Activated CD4-positive, alpha-beta T cell treated with anti-CD3 and anti-CD28 coated beads for 36 hours (primary cell): Measurements from ENCODE around the gene PPP1R12C. TPM values are rescaled to one million over a fixed set of nuclear protein-coding genes. Genes with fewer than 3 reads are reported as not detected.

Source experiments
- ATAC-seq: fragments of 200-7000 bp; cut with Tn5 transposase; one replicate; pipeline ENCODE4 v1.10.0; 2021; ENCODE audit warnings: mild to moderate bottlenecking, moderate library complexity
- CTCF ChIA-PET: fragments of 350-600 bp; sonication (Branson Sonifier 250); formaldehyde crosslinking; loops from one replicate; lab custom pipeline; 2021; ENCODE audit warnings: antibody characterized with exemption; lab: Charles Lee
- POLR2A ChIA-PET: fragments of 350-600 bp; sonication (Branson Sonifier 250); formaldehyde crosslinking; loops from one replicate; lab custom pipeline; 2021; ENCODE audit warnings: antibody characterized with exemption, inconsistent platforms; lab: Charles Lee
- DNase-seq: peaks from one replicate; pipeline ENCODE4 v3.0.0-alpha.2; 2020
- H3K27ac Mint-ChIP-seq: one replicate; pipeline ENCODE4 v1.8.0; 2021; ENCODE audit warnings: mixed read lengths
- H3K27me3 Mint-ChIP-seq: one replicate; pipeline ENCODE4 v1.8.0; 2021; ENCODE audit warnings: mixed read lengths
- H3K36me3 Mint-ChIP-seq: one replicate; pipeline ENCODE4 v1.8.0; 2021; ENCODE audit warnings: low read depth, mixed read lengths
- H3K4me1 Mint-ChIP-seq: one replicate; pipeline ENCODE4 v1.8.0; 2021; ENCODE audit warnings: mixed read lengths
- H3K4me3 Mint-ChIP-seq: one replicate; pipeline ENCODE4 v1.8.0; 2021; ENCODE audit warnings: mild to moderate bottlenecking, moderate library complexity, mixed read lengths
- H3K9me3 Mint-ChIP-seq: one replicate; pipeline ENCODE4 v1.8.0; 2021; ENCODE audit warnings: low read depth, mixed read lengths
- intact Hi-C, 2 experiments: fragments of 100-400 bp; cut with DNase I in 1 of 2; cut with micrococcal nuclease in 1 of 2; formaldehyde crosslinking; loops; one replicate each; pipeline versions ENCODE4 v1.14.2 to v1.15.1; 2022 to 2024; cut with DNase I, micrococcal nuclease
- total RNA-seq, 2 experiments: library from RNA; stranded (reverse); gene quantifications; one replicate each; pipeline ENCODE4 v1.2.3, GENCODE V29; 2021

PPP1R12C gene
- 10 to 100 TPM; 66.1 to 69.8 TPM for total RNA-seq

DNA sequence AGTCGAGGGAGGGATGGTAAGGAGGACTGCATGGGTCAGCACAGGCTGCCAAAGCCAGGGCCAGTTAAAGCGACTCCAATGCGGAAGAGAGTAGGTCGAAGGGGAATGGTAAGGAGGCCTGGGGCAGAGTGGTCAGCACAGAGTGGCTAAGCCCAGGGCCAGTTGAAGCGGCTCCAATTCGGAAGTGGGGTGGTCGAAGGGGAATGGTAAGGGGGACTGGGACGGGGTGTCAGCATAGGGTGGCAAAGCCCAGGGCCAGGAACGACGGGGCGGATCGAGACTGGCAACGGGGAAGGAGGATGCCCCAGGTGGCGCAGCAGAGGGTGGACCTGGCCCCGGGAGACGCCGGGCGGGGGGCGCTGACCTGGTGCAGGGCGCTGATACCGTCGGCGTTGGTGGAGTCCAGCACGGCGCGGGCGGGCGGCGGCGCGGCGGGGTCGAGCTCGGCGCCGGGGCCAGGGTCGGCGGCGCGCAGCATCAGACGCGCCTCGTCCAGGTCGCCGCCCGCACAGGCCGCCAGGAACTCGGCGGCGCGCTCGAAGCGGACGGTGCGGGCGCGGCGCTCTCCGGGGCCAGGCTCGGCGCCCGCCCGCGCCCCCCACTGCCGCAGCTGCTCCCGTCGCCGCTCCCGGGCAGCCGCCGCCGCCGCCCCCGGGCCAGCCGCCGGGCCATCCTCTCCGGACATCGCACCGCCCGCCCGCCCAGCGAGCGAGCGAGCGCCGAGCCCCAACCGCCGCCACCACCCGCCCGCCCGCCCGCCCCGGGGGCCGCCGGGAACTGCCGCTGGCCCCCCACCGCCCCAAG lies at the start of gene PPP1R12C:
Gene PPP1R12C, minus strand, starts transcription at position 779 of the 804 bp plus-strand sequence. Its CDS starts 94 bp downstream, at position 685.
- ATAC-seq: peak; percentile 13
- intact Hi-C loops: loop anchor here in 1 of 2 experiments (1.0 to 10.0 kb wide), 22 partner anchors 29 to 1015 kb away; partner anchors contain the start of genes DNAAF3, EPN1, FIZ1 and HSPBP1
- H3K27me3 Mint-ChIP-seq: no peaks in the 10 kb centered on the region
- H3K36me3 Mint-ChIP-seq: peaks cover 9% of the 10 kb centered on the region
- peak within 1 kb of the TSS; percentile 97 for H3K27ac Mint-ChIP-seq
- POLR2A ChIA-PET: interaction anchor here (0.6 to 1.1 kb wide), 5 partner anchors 34 to 654 kb away, joined by 3 read pairs; partner anchors contain the start of genes LENG9 and UBE2S
- peak within 1 kb of the TSS; percentile 95 for H3K4me3 Mint-ChIP-seq
- DNase-seq: peak; percentile 44
- H3K9me3 Mint-ChIP-seq: no peaks in the 10 kb centered on the region
- peaks cover 24% of the 10 kb centered on the region for H3K4me1 Mint-ChIP-seq
- CTCF ChIA-PET: interaction anchor here (1.0 to 2.8 kb wide), 2 partner anchors 29 to 223 kb away, joined by 3 to 7 read pairs; partner anchors contain the start of gene KMT5C

DNA sequence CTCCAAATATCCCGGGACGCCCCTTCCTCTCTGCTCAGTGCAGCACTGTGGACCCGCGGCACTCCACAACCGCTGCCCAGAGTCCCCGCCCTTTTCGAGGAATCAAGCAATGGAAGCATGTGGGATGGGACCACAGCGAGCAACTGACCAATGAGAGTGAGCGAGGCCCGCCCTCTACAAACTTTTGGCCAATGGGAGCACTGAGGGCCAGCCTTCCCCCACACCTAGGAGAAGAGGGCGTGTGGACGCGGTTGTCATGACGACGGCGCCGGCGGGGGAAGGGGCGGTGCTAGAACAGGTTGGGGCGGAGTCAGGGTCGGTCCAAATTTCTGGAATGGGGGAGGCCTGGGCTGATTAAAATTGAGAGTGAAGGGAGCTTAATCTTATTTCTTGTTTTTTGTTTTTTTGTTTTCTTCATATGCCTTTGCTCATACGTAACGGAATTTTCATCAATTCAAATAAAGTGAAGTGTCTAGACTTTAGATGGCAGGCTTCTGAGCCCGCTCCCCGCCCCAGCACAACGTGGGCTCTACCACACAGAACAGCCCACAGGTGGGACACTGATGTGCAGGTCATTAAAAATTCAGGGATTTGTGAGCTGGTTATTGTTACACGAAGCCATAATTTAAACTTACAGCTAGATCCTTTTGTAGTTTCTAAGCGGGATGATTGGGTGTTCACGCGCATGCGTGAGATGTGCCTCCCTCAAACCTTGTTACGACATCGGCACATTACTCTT lies 49.3 kb upstream of the PPP1R12C start, which contains the start of gene DNAAF3:
Gene DNAAF3, minus strand, starts transcription at position 84 of the 739 bp plus-strand sequence. CDS start 200 bp downstream, outside the sequence.
- intact Hi-C loops: loop anchor here (1.0 to 10.0 kb wide), 8 partner anchors 13 to 702 kb away; partner anchors contain the start of genes ISOC2 (in 1 of the 2), KMT5C (in 1 of the 2), LENG9 (in 1 of the 2) and PPP1R12C (in 1 of the 2)
- ATAC-seq: peak; percentile 95
- Mint-ChIP-seq H3K36me3 (no peaks in the 10 kb centered on the region), H3K27ac (peak within 1 kb of the TSS; percentile 11), H3K4me3 (peak within 1 kb of the TSS; percentile 71), H3K9me3 (no peaks in the 10 kb centered on the region), H3K27me3 (peaks cover 45% of the 10 kb centered on the region), H3K4me1 (peaks cover 10% of the 10 kb centered on the region)
- DNase-seq: peak; percentile 95
- ChIA-PET CTCF (interaction anchor here (0.5 to 1.9 kb wide), 6 partner anchors 10 to 845 kb away, joined by 3 to 7 read pairs (median 4); partner anchors contain the start of gene KMT5C), POLR2A (no interaction called here)

- H3K27ac Mint-ChIP-seq: no peak overlapping the region
- POLR2A ChIA-PET: no interaction called here
- peaks cover 40% of the 10 kb centered on the region for H3K27me3 Mint-ChIP-seq
- no peaks in the 10 kb centered on the region for H3K36me3 Mint-ChIP-seq
- CTCF ChIA-PET: interaction anchor here (0.6 to 1.9 kb wide), 7 partner anchors 11 to 302 kb away, joined by 3 to 7 read pairs (median 3); partner anchors contain the start of genes HSPBP1 and SYT5
- DNase-seq (peak; percentile 82), ATAC-seq (peak; percentile 79)
- peak overlapping the region; percentile 71 for H3K4me3 Mint-ChIP-seq
- peaks cover 10% of the 10 kb centered on the region for H3K4me1 Mint-ChIP-seq
- H3K9me3 Mint-ChIP-seq: no peaks in the 10 kb centered on the region
- intact Hi-C loops: loop anchor here (1.0 to 10.0 kb wide), 8 partner anchors 13 to 701 kb away; partner anchors contain the start of genes ISOC2 (in 1 of the 2), KMT5C (in 1 of the 2), LENG9 (in 1 of the 2) and PPP1R12C (in 1 of the 2)
These were observed 48.6 kb upstream of the PPP1R12C start for GRCh38 chr19:55165952-55166529.

GRCh38 chr19:55161571-55162322 lies 44.3 kb upstream of the PPP1R12C start:
- intact Hi-C loops: loop anchor here (5.0 to 10.0 kb wide), 4 partner anchors 79 to 697 kb away; partner anchors contain the start of genes LENG9 (in 1 of the 2), ZNF524 (in 1 of the 2) and ZNF865 (in 1 of the 2)
- POLR2A ChIA-PET: no interaction called here
- H3K4me1 Mint-ChIP-seq: peaks cover 11% of the 10 kb centered on the region
- no peak overlapping the region for H3K4me3 Mint-ChIP-seq
- CTCF ChIA-PET: interaction anchor here (0.8 to 2.6 kb wide), 3 partner anchors 13 to 974 kb away, joined by 4 to 16 read pairs (median 4); no protein-coding TSS in a partner anchor
- H3K27me3 Mint-ChIP-seq: peaks cover 29% of the 10 kb centered on the region
- no peak overlapping the region for H3K27ac Mint-ChIP-seq
- no peaks in the 10 kb centered on the region for H3K36me3 Mint-ChIP-seq
- ATAC-seq (no peak), DNase-seq (no peak)
- no peaks in the 10 kb centered on the region for H3K9me3 Mint-ChIP-seq

GRCh38 chr19:55160986-55161365 lies 43.5 kb upstream of the PPP1R12C start:
- H3K4me1 Mint-ChIP-seq: peaks cover 9% of the 10 kb centered on the region
- intact Hi-C loops: loop anchor here (1.0 to 10.0 kb wide), 7 partner anchors 20 to 696 kb away; partner anchors contain the start of genes LENG9 (in 1 of the 2), PPP1R12C (in 1 of the 2), ZNF524 (in 1 of the 2) and ZNF865 (in 1 of the 2)
- no peak overlapping the region for H3K4me3 Mint-ChIP-seq
- ATAC-seq: no peak
- CTCF ChIA-PET: interaction anchor here (0.6 to 2.6 kb wide), 13 partner anchors 11 to 984 kb away, joined by 3 to 16 read pairs (median 4); partner anchors contain the start of gene TNNT1
- DNase-seq: no peak
- H3K27ac Mint-ChIP-seq: no peak overlapping the region
- no peaks in the 10 kb centered on the region for H3K36me3 Mint-ChIP-seq
- H3K9me3 Mint-ChIP-seq: no peaks in the 10 kb centered on the region
- H3K27me3 Mint-ChIP-seq: peaks cover 27% of the 10 kb centered on the region
- POLR2A ChIA-PET: interaction anchor here (0.8 kb wide), 1 partner anchor 73 kb away, joined by 3 read pairs; no protein-coding TSS in a partner anchor

DNA sequence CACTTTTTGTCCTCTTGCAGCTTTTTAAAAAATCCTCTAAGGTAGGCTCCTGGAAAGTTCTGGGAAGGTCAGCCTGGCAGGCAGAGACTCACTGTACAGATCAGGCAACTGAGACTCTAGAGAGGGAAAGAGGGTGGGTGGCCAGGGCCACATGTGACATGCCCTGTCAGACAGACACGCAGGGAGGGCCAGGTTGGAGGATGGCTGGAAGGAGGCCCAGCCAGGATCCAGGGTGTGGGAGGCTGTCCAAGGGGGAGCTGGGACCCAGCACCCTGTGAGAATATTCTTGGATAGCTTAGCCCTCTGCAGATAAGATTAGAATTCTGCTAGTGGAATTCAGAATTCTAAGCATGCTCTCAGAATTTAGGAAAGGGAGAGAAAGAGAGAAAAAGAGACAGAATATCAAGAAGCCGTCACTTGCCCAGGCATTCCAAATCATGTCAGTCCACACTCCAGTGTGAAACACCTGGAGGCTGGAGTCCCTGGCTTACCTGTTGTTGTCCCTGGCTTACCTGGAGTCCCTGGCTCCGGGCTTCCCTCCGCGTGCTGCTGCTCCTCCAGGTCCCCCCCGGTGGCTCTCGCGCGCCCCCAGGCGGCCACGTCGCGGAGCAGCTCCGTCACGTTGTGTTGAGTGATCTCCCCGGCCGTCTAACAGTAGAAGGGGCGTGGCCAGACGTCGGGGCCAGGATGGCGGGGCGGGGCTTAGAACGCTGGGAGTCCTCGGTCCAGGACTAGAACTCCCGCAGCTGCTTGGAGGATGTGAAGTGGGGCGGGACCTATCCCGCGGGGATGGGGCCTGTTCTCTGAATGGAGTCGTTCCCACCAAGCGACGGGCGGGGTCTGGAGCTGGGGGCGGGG lies 42.9 kb upstream of the PPP1R12C start:
- DNase-seq (peak; percentile 96), ATAC-seq (peak; percentile 98)
- Mint-ChIP-seq H3K27ac (no peak overlapping the region), H3K4me3 (no peak overlapping the region), H3K4me1 (peaks cover 9% of the 10 kb centered on the region), H3K36me3 (no peaks in the 10 kb centered on the region), H3K27me3 (peaks cover 23% of the 10 kb centered on the region), H3K9me3 (no peaks in the 10 kb centered on the region)
- ChIA-PET CTCF (interaction anchor here (0.6 to 2.6 kb wide), 15 partner anchors 10 to 985 kb away, joined by 3 to 16 read pairs (median 4); partner anchors contain the start of gene TNNT1), POLR2A (interaction anchor here (0.8 kb wide), 1 partner anchor 72 kb away, joined by 3 read pairs; no protein-coding TSS in a partner anchor)
- intact Hi-C loops: loop anchor here (1.0 to 10.0 kb wide), 7 partner anchors 19 to 696 kb away; partner anchors contain the start of genes LENG9 (in 1 of the 2), PPP1R12C (in 1 of the 2), ZNF524 (in 1 of the 2) and ZNF865 (in 1 of the 2)

DNA sequence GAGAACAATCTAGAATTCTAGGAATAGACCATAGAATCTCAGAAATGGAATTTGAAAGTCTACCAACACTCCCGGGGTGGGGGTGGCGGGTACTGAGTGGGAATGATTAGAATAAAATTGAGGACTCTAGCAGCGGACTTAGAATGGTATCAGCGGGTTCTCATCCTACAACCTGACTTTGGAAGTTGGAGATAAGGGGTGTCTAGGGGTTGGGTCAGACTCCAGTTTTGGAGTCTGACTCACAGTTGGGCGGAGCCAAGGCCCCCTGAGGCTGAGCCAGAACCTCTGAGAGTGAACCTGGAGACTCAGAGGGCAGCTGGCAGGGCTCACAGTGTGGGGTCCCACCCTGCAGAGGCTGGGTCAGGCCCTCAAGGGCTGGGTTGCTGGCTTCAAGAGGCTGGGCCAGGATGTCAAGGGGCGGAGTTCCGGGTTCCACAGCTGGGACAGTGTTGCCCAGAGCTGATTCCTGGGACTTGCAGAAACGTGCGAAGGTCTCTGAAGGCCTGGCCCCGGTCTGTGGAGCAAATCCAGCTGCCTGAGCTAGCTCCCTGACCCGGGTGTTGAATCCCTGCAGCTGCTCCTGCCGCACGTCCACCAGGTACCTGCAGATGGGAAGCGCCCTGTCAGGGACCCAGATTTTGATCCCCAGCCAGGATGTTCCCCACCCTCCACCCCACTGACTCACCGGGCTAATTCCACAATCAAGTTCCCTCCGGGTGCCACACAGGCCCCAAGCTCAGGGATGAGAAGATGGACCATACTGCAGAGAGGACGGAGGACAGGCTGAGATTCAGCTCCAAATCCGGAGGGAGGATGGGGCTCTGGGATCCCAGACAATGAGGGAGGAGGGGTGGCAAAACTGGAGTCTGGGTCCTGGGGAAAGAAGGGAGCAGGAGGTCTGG lies 41.7 kb upstream of the PPP1R12C start:
- Mint-ChIP-seq H3K27me3 (peaks cover 21% of the 10 kb centered on the region), H3K4me3 (no peak overlapping the region), H3K9me3 (no peaks in the 10 kb centered on the region), H3K36me3 (no peaks in the 10 kb centered on the region), H3K4me1 (peaks cover 13% of the 10 kb centered on the region), H3K27ac (no peak overlapping the region)
- no peak for ATAC-seq
- ChIA-PET CTCF (interaction anchor here (0.9 to 2.6 kb wide), 5 partner anchors 13 to 102 kb away, joined by 3 to 16 read pairs (median 6); no protein-coding TSS in a partner anchor), POLR2A (interaction anchor here (0.7 kb wide), 1 partner anchor 69 kb away, joined by 3 read pairs; no protein-coding TSS in a partner anchor)
- intact Hi-C loops: no loop called here
- DNase-seq: no peak

DNA sequence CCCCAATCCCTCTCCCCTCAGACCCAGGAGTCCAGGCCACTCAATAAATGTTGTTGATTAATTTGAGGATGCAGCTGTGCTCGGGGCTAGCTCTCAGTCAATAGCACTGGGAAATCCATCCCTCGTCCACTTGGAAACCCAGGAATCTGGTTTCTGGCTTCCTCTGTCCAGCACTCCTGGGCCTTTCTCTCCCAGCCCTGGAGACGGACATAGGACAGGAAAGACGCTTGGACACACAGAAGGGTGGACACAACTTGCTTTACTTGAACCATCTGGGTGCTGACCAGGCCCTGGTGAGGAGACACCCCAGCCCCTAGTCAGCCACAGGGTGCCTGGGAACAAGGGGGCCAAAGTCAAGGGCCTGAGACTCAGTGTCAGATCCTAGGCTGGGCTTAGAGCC lies 41.0 kb upstream of the PPP1R12C start:
- intact Hi-C loops: no loop called here
- H3K4me1 Mint-ChIP-seq: peaks cover 17% of the 10 kb centered on the region
- no peaks in the 10 kb centered on the region for H3K9me3 Mint-ChIP-seq
- ATAC-seq (no peak), DNase-seq (no peak)
- CTCF ChIA-PET: interaction anchor here (0.9 to 1.8 kb wide), 4 partner anchors 16 to 69 kb away, joined by 3 to 9 read pairs (median 5); no protein-coding TSS in a partner anchor
- H3K27ac Mint-ChIP-seq: no peak overlapping the region
- H3K27me3 Mint-ChIP-seq: peaks cover 17% of the 10 kb centered on the region
- POLR2A ChIA-PET: no interaction called here
- no peaks in the 10 kb centered on the region for H3K36me3 Mint-ChIP-seq
- H3K4me3 Mint-ChIP-seq: no peak overlapping the region
